CD4-positive, alpha-beta T cell treated with Interleukin-6 for 4 hours (primary cell): ENCODE measurements around the gene P2RX7.

Experiments
- DNase-seq: peaks from one replicate; pipeline ENCODE4 v3.0.0-alpha.2; 2020; ENCODE audit warnings: mixed read lengths

Gene P2RX7

DNA sequence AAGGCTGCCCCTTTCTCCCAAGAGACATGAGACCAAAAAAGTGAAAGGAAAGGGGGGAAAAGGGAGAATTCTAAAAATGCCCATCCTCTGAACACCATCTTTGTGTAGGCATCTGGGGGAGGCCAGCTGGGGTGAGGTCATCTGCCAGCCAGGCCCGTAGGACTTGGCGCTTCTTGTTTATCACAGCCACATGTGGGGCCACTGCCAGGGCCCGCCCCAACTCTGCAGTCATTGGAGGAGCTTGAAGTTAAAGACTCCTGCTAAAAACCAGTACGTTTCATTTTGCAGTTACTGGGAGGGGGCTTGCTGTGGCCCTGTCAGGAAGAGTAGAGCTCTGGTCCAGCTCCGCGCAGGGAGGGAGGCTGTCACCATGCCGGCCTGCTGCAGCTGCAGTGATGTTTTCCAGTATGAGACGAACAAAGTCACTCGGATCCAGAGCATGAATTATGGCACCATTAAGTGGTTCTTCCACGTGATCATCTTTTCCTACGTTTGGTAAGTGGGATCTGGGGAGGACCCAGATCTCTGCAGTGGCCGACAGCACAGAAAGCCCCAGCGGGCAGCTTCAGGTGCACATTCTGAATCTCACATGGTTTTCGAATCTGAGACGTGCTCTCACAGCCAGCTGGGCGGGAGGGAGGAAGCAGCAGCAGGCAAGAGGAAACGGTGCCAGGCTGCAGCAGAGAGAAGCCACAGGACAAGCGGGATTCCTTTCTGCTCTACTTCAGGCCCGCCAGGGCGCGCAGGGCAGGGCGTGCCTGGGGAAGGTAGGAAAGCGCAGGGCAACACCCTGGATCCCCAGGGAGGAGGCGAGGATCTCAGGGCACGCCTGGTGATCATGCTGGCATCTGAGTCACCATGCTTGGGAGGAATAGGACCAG, at the start of gene P2RX7:
TSS of gene P2RX7 (plus strand) at position 276 of the 881 bp plus-strand sequence. CDS start at position 371, 95 bp downstream.
- peak; percentile 63 for DNase-seq

DNA sequence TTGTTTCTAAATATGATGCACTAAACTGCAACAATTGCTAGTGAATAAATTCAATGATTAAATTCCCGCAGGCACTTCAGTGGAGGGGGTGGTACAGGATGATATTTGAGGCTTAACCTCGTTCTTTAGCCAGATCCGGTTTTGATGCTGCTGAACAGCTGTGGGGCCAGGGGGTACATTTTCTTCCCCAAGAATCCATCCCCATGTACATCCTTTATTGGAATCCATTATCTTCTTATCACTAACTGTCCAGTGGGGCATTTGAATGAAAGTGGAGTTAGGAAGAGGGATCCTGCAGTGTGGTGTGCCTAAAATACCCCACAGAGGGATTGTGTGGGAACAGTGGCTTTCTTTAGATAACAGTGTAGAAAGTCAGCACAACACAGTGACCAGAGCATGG, 48.4 kb upstream of the P2RX7 start:
- DNase-seq, result no peak

DNA sequence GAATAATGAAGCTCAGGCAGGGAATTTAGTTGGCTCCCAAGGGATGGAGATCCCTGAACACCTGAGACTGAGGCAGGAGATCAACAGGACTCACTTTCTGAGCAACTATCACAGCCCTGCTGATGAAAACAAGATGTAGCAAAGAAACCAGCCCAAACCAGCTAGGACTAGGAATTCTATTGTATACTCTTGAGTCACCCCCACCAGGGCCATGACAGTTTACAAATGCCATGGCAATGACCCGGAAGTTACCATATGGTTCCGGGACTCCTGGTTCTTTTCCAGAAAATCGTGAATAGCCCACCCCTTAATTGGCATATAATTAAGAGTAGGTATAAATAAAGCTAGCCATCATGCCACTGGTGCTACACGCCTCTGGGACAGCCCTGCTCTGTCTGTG, 47.6 kb upstream of the P2RX7 start:
- no peak for DNase-seq

DNA sequence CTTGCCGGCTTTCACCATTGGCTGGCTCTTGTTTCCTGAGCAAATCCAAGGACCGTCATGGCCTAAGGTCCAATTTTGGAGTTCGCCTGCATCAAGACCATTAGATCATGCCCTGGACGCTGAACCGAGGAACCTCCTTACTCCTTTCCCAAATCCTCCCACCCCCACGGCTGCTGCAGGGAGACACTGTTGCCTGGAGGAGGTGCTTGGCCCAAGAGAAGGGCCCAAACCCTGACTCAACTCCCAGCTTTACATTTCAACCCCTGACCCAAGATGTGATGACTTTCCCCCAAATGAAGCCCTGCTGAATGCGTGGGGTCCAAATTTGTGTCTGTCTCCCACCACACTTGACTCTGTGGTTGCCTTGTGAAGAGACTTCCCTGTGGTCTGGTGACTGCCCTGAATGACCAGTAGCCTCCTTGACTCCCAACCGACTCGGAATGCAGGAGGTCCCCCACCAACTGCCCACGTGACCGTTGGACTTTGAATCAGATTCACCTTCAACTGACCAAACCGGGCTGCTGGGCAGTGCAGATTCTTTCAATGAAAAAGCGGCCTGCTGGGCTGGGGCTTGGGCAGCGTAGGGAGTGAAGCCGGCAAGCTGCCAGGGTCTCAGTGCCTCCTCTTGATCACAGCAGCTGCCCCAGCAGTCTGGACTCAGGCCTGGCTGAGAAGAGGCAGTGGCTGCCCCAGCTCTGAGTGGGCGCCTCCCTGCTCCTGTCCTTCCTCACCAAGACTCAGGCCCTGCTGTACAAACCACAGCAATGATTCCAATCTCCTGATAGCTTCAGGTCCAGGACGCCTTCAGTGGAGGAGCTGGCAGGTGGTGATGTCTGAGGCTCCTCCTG, 46.9 kb upstream of the P2RX7 start:
- no peak for DNase-seq

DNA sequence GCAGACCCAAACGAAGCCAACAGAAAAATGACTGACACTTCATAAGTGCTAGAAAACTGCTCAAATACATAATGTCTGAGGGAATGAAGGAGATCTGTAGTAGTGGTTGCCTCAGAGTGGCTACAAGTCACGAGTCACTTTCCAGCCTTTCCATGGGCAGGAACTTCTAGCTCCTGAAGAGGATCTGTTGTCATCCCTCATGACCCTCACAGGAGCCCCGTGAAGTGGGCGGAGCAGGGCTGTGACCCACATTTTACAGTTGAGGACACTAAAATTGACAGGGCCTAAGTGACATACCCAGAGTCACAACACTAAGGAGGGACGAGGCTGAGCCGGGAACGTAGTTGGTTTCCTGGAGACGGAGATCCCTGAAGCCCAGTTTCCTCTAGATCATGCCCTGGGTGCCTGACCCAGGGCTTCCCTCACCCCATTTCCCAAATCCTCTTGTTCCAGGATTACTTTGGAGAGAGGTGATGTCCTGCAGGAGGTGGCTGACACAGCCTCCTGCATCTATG, 45.8 kb upstream of the P2RX7 start:
- DNase-seq, result no peak

DNA sequence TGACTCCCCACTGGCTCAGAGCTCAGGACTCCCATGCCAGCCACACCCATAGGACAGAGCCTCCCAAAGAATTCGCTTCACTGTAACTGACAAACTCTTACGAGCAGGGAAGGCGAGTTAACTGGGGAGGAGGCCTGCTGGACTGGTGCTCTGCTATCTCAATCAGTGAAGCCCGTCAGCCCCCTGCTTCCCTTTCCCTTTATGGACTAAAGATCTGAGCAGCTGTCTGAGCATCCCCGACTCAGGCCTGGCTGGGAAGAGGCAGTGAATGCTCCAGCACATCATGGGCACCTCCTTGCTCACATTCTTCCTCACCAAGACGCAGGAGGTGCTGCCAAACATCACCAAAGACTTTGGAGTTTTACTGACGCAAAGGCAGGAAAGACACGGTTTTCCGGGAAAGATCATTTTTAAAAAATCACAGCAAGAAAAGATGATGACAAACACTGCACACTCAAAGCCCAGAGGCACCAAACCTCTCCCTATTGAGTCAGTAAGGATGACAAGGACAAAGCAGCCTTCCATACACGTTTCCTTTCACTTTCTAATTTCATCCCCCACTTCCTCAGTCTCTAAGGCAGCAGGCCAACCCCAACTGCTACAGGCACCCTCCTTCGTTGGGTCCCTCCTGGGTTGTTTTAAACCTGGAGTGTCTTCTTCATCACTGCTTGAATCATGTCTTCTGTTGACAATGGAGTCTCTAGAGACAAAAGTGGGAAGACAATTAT, 45.0 kb upstream of the P2RX7 start:
- DNase-seq, result no peak

DNA sequence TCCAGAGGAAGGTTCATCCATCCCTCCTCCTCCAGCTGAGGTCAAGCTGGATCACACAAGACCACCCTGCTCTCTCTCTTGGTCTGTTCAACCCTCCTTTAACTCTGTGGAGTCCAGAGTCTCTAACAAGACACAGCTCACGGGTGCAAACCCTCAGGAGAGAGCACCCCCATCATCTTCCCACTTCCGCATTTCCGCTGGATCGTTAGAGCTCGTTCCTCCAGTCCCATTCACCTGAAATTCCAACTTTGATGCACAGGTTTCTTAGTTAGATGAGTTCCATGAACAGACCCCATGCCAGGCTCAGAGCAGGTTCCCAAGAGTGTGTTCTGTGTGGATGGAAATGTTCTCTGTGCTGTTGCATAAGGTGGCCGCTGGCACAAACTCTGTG, 44.5 kb upstream of the P2RX7 start:
- no peak for DNase-seq

DNA sequence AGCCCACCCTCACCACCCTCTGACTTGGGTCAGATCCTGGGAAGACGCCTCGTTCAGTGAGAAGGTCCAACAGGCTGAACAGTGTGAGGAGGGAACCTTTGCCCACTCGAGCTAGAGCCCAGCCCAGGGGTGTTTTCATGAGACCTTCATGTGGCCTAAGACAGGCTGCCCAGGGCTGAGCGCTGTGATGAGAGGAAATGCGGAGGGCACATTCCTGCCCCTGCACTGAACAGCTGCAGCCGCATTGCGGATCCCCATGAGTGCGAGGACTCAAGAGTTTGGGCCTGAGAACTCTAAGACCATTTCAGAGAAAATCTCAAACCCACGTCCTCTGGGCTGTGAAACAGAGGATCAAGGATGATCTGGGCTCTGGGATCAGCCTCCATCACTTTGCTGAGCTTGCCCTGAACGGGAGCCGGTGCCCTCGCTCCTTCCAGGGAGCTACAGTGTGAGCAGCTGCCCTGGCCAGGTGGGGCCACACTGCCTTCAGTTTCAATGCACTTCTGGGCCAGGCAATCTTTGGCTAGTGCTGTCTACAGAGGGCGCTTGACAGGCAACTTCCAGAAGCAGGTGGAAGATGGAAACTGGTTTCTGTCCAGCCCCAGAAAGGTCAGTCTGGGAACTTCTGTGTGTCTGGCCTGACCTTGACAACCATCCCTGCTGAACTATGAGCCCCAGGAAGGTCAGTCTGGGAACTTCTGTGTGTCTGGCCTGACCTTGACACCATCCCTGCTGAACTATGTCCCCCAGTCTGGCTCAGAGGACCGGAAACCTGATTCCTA, 43.5 kb upstream of the P2RX7 start:
- no peak for DNase-seq

DNA sequence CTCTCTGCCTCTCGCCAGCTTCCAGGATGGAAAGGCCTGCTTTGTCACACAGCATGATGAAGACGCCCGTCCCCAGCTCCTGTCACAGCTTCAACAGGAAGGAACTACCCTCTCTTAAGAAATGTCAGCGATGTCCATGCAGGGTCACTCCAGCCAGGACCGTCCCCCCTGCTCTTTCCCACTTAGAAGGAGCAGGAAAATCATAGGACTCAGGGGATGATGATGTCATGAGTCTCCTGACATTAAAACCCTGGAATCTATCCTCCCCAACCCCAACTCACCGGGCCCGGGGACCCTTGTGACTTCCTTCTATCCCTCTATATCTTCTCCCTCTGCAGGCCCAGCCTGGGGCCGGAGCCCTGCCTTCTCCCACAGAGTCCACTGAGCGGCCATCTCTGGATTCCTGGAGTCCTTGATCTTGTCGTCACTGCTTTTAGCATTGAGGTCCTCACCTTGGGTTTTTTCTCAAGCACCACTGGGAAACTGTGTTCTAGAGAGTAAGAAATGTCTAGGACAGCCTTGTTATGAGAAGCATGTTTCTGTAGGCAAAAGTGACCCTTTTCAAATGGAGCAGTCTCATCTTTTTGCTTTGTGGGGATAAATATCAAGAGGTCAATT, 42.8 kb upstream of the P2RX7 start:
- no peak for DNase-seq

DNA sequence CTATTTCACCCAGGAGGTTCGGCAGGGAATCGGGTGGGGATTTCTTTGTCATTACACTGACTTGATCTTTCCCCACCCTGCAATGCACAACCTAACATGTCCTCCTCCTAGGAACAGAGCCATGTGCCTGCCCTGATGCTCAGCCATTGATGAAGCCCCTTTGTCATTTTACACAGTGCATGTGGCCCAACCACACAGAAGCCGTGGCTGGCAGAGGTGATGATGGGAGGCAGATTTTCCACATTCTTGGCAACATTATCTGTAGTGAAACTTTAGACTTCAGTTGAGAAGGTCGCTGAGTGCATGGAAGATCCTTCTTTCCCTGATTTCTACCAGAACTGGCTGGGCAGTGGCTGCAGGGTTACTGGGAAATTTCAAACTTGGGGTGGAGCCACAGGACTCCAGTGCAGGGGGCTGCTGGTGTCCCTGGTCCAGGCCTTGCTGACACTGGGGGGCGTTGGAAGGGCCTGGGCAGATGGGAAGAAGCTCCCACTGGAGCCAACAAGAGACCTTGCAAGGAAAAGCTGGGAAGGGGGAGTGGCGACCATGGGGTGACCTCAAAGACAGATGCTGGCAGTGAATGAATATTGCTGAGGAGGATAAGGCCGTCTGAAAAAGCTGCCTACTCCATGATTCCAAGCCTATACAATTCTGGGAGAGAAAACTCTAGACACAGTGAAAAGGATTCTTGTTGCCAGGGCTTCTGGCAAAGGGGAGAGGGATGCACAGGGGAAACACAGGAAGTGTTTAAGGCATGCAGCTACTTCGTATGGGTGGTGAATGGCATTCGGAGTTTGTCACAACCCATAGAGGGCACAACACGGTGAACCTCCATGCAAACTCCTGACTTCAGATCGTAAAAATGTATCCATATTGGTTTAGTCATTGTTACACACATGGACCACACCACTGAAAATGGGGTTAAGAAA, 41.8 kb upstream of the P2RX7 start:
- DNase-seq, result no peak

DNA sequence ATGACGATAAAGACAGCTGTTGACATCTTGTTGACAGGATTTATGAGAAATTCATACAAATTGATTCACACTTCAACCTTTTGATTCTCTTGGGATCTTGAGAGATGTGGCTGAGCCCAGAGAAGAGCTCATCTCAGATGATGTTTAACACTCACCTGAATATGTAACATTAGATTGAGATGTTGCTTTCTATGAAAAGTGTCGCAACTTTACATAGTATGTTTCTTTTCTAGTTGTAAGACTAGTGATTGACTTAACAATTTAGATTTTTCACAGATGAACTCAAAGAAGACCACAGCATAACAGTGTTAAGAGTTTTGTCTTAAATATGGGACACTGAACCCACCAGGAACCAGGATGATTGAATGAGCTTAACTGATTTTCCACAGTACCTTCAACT, 40.6 kb upstream of the P2RX7 start:
- DNase-seq, result no peak

DNA sequence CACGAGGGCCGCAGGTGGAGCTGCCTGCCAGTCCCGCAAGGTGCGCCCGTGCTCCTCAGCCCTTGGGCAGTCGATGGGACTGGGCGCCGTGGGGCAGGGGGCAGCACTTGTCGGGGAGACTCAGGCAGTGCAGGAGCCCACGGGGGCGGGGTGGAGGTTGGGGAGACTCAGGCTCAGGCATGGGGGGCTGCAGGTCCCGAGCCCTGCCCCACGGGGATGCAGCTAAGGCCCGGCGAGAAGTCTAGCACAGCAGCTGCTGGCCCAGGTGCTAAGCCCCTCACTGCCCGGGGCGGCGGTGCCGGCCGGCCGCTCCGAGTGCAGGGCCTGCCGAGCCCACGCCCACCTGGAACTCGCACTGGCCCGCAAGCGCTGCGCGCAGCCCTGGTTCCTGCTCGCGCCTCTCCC, 39.2 kb upstream of the P2RX7 start:
- DNase-seq, result no peak

DNA sequence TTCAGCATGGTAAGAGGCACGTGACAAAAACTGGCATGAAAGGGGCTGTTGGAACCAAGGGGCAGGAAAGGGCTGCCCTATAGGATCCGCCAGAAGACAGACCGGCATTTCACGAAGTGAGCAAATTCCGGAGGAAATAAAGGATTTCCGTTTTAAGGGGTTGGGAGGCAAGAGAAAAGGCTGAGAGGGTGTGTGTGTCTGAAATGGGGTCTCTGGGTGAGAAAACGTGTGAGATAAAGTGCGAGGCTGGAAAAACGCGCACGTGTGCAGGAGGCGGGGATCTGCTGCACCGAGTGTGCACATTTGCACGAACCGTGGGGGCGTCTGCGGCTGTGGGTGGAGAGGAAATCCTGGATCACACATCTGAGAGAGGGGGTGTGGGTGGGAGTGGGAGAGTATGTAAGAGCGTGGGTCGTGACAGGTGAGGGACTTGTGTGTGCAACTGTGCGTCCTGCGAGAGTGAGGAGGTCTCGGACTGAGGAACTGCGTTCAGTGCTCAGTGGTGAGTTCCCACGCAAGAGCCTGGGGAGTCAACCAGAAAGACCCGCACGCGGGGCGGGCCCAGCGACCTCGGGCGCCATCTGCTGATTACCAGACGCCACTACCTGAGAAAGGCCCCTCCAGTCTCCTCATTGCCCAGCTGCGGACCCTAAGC, 37.0 kb upstream of the P2RX7 start:
- peak; percentile 85 for DNase-seq

DNA sequence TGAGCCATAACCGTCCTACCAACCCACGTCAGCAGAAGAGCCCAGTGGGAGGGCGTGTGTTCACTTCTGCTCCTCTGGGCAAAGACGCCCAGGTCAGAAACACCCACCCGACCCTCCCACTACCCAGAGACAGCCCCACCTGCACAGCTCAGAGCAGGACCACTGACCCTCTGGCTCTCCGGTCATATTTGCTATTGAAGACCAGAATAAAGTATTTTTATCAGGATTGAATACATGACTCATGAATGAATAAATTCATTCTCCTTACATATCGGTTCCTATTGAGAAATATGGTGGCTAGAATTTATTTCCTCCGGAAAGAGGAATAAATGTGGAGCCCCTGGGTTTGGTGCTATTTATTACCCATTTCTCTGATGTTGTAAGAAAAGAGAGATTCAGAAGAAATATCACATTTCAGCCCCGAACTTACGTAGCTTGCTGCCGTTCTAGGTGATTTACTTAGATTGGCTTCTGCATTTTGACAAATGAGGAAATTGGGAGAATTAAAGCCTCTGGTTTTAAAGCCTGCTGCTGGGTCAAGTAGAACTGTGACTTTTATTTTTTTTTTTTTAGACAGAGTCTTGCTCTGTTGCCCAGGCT, 36.4 kb upstream of the P2RX7 start:
- DNase-seq, result no peak

DNA sequence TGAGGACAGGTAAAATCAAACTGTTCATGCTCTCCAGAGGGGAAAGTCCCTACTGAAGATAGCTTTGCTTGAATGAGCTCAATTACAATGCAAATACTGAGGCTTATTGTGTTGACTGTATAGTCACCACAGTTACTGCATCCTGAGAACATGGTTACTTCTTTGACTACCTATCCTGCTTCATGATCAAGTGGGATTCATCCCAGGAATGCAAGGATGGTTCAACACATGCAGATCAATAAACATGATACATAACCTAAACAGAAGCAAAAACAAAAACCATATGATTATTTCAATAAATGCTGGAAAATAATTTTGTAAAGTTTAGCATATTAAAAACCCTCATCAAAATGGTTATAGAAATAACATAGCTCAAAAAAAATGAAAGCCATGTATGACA, 32.9 kb upstream of the P2RX7 start:
- DNase-seq, result no peak

DNA sequence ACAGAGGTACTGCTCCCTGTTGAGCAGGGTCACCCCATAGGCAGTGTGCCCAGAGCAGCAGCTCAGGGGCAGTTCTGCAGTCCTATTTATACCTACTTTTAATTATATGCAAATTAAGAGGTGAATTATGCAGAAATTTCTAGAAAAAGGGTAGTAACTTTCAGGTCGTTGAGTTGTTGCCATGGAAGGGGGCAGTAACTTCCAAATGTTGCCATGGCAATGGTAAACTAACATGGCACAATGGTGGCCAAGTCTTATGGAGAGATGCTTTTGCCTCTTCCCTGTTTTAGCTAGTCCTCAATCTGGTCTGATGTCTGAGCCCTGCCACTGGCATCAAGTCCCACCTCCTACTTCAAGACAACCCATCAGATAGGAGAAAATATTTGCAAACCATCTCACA, 30.4 kb upstream of the P2RX7 start:
- DNase-seq, result no peak

DNA sequence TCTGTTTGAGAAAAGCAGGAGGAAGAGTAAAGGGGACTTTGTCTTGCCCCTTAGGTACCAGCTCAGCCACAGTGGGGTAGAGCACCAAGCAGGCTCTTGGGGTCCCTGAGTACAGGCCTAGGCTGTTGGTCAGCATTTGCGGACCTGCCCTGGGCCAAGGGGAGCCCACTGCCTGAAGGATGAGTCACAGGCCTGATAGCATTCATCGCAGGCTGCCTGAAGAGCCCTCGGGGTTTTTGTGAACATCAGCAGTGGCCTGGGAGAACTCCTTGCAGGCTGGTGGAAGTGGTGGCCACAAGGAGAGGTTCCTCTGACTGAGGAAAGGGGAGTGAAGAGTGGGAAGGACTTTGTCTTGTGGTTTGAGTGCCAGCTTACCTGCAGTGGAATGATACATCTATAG, 25.0 kb upstream of the P2RX7 start:
- no peak for DNase-seq

DNA sequence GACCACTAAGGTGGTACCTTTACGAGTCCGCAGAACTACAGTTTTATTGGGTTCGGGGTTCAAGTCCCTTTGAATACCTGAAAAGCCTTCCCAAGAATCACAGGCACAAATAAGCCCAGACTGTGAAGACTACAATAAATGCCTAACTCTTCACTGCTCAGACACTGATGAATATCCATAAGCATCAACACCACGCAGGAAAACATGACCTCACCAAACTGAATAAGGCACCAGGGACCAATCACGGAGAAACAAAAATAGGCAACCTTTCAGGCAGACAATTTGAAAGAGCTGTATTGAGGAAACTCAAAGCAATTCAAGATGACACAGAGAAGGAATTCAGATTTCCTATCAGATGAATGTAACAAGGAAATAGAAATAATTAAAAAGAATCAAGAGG, 24.2 kb upstream of the P2RX7 start:
- no peak for DNase-seq

DNA sequence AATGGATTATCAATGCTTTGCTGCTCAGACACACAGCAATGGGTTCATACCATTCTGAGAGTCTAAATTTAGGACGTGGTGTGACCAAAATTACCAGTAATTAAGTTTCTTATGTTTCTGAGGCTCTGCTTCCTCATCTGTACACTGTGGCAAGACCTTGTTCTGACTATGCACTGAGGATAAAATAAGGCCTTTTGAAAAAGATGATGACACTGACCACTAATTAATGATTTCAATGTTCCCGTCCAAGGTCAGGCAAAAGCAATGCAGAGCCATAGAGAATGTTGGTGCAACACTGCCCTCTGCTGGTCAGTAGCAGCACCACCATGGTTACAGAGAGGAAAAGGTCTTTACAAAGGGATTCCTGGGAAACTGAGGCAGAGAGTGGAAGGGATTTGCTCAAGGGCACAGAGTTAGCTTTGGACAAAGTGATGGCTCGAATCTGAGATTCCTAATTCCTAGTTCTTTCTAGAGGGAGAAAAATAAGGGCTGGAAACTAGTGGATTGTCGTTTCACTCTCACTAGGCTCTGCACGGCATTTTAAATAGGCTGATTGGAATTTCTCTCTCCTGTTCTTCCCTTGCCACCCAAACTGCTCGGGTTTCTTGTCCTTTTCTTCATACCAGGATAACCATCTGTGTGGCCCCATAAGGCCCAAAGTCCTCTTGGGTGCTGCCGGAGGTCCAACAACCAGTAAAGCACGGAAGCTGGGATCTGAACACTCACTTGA, 22.3 kb upstream of the P2RX7 start:
- peak; percentile 76 for DNase-seq
